Spleen (tissue), 7 donors: Measurements from ENCODE around the gene BBLN.
A peak's percentile ranks its signal among the peaks of the same experiment; 100 is the strongest.
"Not testable (repeated sequence)": the region's sequence is repeated elsewhere in the genome, so short reads cannot be mapped to it uniquely, and the experiment has no call there.

Experiments
- POLR2A ChIP-seq, 3 donors: fragments of 450-650 bp; IDR thresholded peaks; one replicate each; pipeline ENCODE4 v1.5.1; 2017; ENCODE audit warnings: antibody characterized with exemption in 3 of 3, mild to moderate bottlenecking in 1 of 3
- POLR2AphosphoS5 ChIP-seq, 3 donors: sonication (generic); formaldehyde crosslinking; IDR thresholded peaks; one replicate each; pipeline ENCODE4 v1.5.1; 2017; ENCODE audit warnings: antibody characterized with exemption in 3 of 3
- TF ChIP-seq, protein P1 (sequence below), 11 experiments: fragments of 200-600 bp in 7 of 11; fragments of 450-650 bp in 4 of 11; sonication (generic) in 4 of 11; IDR thresholded peaks in 8 of 11; conservative IDR thresholded peaks in 3 of 11; 1 replicate in 7 of 11; 2 replicates in 4 of 11; pipeline versions ENCODE4 v1.4.0 to v1.8.0; 2016 to 2021; ENCODE audit warnings: antibody characterized with exemption in 11 of 11, inconsistent platforms in 4 of 11, mild to moderate bottlenecking in 1 of 11
- donor health status: DM: no; HTN: no; CAD: no; lungs with moderate emphysema.
- donor health status: DM: no; HTN: no; CAD: no.
- donor health status: DM: no; HTN: no; CAD: no.

DNA sequence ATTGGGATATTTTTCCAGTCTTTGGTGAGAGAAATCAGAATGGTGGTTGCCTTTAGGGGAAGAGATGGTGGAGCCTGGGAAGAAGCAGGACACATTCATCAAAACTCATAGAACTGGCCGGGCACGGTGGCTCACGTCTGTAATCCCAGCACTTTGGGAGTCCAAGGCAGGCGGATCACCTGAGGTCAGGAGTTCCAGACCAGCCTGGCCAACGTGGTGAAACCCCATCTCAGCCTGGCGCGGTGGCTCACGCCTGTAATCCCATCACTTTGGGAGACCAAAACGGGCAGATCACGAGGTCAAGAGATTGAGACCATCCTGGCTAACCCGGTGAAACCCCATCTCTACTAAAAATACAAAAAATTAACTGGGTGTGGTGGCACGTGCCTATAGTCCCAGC lies 48.3 kb upstream of the BBLN start:
- TF ChIP-seq, protein P1, sequence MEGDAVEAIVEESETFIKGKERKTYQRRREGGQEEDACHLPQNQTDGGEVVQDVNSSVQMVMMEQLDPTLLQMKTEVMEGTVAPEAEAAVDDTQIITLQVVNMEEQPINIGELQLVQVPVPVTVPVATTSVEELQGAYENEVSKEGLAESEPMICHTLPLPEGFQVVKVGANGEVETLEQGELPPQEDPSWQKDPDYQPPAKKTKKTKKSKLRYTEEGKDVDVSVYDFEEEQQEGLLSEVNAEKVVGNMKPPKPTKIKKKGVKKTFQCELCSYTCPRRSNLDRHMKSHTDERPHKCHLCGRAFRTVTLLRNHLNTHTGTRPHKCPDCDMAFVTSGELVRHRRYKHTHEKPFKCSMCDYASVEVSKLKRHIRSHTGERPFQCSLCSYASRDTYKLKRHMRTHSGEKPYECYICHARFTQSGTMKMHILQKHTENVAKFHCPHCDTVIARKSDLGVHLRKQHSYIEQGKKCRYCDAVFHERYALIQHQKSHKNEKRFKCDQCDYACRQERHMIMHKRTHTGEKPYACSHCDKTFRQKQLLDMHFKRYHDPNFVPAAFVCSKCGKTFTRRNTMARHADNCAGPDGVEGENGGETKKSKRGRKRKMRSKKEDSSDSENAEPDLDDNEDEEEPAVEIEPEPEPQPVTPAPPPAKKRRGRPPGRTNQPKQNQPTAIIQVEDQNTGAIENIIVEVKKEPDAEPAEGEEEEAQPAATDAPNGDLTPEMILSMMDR (IDR thresholded peaks at IDR 0.05 in 8 of 11, conservative IDR thresholded peaks at IDR 0.05 in 3 of 11): not testable (repeated sequence)
- TF ChIP-seq POLR2AphosphoS5 (IDR thresholded peaks at IDR 0.05): peak in 1 of 3 donors; percentile 16
- not testable (repeated sequence) for TF ChIP-seq POLR2A (IDR thresholded peaks at IDR 0.05)
